Upper lobe of left lung (tissue), 4 donors: ENCODE measurements around the gene CYB5A.

Source experiments
- POLR2AphosphoS5 ChIP-seq, 2 donors: sonication (generic); formaldehyde crosslinking; IDR thresholded peaks; one replicate each; pipeline ENCODE4 v1.5.1; 2017; ENCODE audit warnings: antibody characterized with exemption in 2 of 2
- TF ChIP-seq, protein P1 (sequence below), 6 experiments: fragments of 450-650 bp in 4 of 6; fragments of 200-600 bp in 2 of 6; sonication (generic) in 2 of 6; IDR thresholded peaks; one replicate each; pipeline ENCODE4 v1.5.1; 2016 to 2019; ENCODE audit warnings: antibody characterized with exemption in 6 of 6

DNA sequence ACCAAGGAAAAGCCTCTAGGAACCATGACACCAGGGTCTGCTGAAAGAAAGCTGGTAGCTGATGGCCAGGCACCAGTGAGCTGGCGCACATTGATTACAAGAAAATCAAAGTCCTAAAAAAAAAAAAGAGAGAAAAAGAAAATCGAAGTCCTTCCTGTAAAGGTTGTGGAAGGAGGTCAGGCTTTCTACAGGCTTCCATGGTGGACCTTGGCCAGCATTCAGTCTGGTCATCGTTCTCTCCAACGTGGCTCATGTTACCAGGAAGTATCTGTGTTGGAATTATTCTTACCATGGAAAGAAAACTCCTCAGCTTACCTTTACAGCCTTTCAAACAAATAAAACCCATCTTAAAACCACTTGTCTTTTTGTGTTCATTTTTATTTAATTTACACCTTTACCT, 65.6 kb downstream of the CYB5A start:
- TF ChIP-seq, protein P1, sequence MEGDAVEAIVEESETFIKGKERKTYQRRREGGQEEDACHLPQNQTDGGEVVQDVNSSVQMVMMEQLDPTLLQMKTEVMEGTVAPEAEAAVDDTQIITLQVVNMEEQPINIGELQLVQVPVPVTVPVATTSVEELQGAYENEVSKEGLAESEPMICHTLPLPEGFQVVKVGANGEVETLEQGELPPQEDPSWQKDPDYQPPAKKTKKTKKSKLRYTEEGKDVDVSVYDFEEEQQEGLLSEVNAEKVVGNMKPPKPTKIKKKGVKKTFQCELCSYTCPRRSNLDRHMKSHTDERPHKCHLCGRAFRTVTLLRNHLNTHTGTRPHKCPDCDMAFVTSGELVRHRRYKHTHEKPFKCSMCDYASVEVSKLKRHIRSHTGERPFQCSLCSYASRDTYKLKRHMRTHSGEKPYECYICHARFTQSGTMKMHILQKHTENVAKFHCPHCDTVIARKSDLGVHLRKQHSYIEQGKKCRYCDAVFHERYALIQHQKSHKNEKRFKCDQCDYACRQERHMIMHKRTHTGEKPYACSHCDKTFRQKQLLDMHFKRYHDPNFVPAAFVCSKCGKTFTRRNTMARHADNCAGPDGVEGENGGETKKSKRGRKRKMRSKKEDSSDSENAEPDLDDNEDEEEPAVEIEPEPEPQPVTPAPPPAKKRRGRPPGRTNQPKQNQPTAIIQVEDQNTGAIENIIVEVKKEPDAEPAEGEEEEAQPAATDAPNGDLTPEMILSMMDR (IDR thresholded peaks at IDR 0.05): no peak
- TF ChIP-seq POLR2AphosphoS5 (IDR thresholded peaks at IDR 0.05): no peak
